KBM-7 (cell line): ENCODE measurements around the gene EPB41L4B.
A peak's percentile ranks its signal among the peaks of the same experiment; 100 is the strongest.
"Not testable (repeated sequence)": the region's sequence is repeated elsewhere in the genome, so short reads cannot be mapped to it uniquely, and the experiment has no call there.

Source experiments
- DNase-seq: peaks from one replicate; pipeline ENCODE4 v3.0.0-alpha.2; 2015
- in situ Hi-C: fragments of 300-500 bp; cut with MboI; formaldehyde crosslinking; loops from 2 replicates; pipeline ENCODE4 v1.14.3; 2020; ENCODE audit warnings: low sequenced_read_pairs, low pct_unique_long_range_greater_than_20kb, mixed read lengths

EPB41L4B gene

DNA sequence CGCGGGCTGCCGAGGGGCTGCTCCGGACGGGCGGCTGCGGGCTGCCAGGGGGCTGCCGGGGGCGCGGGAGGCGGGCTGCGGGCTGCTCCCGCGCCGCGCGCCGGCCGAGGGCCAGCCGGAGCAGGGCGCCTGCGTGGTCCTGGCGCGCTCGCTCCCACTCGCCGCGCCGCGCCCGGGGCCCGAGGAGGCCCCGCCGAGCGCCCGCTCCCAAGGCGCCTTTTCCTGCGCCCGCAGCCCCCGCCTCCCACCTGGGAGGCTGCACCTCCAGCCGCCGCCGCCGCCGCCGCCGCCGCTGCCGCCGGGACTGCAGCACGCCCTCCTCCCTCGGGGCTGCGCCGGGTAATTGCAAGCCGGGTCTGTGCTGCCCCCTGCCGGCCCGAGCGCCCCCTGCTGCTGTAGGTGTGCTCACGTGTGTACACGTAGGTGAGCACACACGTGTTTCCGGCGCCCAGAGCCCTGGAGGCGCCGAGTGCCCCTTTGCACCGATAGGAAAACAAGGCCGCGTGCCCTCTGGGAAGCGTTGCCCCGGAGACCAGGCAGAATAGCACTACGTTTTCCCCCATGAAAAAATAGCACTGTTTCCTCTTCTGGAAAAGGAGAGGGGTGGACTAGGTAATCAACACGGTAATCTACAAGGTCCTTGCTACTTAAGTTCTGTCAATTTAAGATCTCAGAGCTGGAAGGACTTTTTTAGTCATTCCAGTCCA, at the start of gene EPB41L4B:
TSS of gene EPB41L4B (minus strand) at position 318 of the 707 bp plus-strand sequence. CDS start 613 bp downstream, outside the sequence.
- in situ Hi-C loops: no loop called here
- peak; percentile 82 for DNase-seq

DNA sequence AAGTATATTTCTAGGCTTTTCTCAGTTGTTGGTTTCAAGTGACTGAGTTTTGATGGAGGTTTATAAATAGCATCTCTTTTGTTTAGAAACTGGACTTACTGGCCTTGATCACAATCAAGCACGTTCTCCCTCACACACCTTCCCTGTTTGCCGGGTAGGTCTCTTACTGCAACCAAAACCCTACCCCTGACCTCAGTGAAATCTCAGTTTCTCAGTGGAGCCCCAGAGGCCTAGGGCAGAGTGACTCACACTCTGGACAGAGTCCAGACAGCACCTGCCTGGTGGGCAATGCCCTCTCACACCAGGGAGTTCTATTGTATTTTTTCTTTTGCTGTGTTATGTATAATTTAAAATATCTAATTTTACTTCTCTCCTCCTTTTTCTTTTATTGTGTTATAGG, 48.4 kb upstream of the EPB41L4B start:
- in situ Hi-C loops: no loop called here
- DNase-seq: no peak

GRCh38 chr9:109360771-109361170, 39.9 kb upstream of the EPB41L4B start:
- no peak for DNase-seq
- in situ Hi-C loops: no loop called here

DNA sequence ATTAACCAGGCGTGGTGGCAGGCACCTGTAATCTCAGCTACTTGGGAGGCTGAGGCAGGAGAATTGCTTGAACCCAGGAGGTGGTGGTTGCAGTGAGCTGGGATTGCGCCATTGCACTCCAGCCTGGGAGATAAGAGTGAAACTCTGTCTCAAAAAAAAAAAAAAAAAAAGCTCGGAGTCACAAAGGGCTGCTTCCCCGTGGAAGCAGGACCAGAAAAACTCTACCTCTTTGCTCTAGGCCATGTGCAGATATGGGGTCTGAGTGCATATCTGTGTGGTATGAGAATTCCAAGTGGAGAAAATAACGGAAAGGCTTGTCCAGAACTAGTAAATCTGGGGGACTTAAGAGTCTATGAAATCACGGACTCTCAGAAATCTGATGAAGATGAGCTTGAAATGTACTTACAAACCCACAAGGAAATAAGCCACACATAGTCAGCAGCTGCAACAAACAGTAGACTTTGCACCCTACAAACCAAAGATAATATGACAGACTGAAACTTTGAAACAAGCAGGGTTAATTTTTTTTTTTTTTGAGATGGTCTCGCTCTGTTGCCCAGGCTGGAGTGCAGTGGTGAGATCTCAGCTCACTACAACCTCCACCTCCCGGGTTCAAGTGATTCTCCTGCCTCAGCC, 38.2 kb upstream of the EPB41L4B start:
- in situ Hi-C loops, DNase-seq: not testable (repeated sequence)

DNA sequence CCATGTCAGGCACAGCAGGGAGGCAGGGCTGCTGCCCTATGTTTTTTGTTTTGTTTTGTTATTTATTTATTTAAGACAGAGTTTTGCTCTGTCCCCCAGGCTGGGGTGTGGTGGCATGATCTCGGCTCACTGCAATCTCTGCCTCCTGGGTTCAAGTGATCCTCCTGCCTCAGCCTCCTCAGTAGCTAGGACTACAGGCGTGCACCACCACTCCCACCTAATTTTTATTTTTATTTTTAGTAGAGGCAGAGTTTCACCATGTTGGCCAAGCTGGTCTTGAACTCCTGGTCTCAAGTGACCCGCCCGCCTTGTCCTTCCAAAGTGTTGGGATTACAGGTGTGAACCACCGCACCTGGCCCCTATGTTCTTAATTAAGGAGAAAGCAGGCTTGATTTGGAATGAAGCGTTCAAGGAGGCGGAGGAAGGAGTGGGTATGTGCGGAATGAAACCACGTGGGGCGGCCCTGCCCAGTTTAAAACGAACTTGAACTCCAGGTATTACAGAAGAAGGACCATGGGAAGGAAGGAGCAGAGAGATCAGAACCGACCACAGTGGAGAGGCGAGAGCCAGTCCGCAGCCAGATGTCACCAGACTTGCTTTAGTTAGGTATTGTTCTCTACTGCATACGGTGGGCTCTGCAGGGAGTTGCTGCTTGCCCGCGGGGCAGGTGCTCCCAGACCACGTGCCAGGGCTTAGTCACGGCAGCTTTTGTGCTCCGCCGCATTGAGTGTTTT, 34.9 kb upstream of the EPB41L4B start:
- in situ Hi-C loops: no loop called here
- DNase-seq: no peak

DNA sequence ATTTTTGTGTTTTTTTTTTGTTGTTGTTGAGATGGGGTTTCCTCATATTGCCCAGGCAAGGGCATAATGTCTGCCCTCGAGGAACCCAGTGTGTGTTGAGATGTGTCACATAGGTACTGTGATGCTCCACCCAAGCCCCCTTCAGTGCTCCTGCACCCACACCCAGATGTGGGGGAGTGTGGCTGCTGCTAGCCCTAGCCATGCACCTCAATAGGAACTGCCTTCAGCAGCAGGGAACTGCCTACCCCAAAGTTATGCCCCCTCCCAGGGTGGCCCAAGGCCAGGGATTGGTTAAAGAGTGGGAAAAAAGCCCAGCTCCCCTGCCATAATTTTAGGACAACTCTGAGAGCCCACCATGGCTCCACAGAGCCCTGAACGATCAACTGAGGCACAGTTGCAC, 33.3 kb upstream of the EPB41L4B start:
- DNase-seq: no peak
- in situ Hi-C loops: no loop called here

GRCh38 chr9:109351032-109351431, 30.2 kb upstream of the EPB41L4B start:
- in situ Hi-C loops: no loop called here
- no peak for DNase-seq

DNA sequence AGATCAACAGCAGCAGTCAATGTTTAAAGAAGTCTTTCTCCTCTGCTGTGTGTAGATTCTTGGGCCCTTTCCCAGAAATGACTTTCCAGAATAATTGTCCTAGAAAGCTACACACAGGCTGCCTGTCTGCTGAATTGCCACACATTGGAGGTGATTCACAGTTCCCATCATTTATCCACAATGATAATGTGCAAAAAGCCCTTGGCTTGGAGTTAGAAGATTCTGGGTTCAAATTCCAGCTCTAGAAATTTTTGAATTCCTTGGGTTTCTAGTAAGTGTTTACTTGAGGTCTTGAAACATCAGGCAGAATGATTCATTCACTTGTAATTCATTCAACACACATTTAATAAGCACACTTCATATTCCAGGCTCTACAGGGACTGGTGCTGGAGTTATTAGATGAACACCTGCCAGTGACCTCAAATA, 28.6 kb upstream of the EPB41L4B start:
- in situ Hi-C loops: no loop called here
- DNase-seq: no peak

GRCh38 chr9:109346904-109347303, 26.0 kb upstream of the EPB41L4B start:
- in situ Hi-C loops: no loop called here
- DNase-seq: no peak

DNA sequence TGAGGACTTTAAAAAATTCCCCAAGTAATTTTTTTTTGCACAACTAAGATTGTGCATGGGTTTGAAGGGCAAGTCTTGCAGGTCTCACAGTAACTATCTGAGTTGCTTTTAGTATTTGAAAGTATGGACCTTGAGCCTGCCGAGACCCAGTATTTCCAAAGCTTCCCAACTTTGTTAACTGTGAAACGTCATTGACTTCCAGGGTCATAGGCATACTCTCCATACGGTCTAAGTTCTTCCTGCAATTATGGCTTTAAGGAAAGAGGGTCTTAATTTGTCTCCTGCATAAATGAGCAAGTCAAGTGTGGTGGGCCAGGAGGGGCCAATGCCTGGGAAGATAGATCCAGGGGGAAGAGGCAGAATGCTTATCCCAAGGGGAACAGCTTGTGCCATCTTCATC, 24.0 kb upstream of the EPB41L4B start:
- no peak for DNase-seq
- in situ Hi-C loops: no loop called here

GRCh38 chr9:109342878-109343277, 22.0 kb upstream of the EPB41L4B start:
- in situ Hi-C loops: no loop called here
- no peak for DNase-seq

- in situ Hi-C loops: no loop called here
- no peak for DNase-seq
Measured at GRCh38 chr9:109341561-109341960, 20.7 kb upstream of the EPB41L4B start.

- in situ Hi-C loops, DNase-seq: not testable (repeated sequence)
Measured at GRCh38 chr9:109340979-109341378, 20.1 kb upstream of the EPB41L4B start.

GRCh38 chr9:109336409-109336808, 15.6 kb upstream of the EPB41L4B start:
- in situ Hi-C loops: no loop called here
- DNase-seq: no peak

GRCh38 chr9:109335929-109336328, 15.1 kb upstream of the EPB41L4B start:
- in situ Hi-C loops: no loop called here

DNA sequence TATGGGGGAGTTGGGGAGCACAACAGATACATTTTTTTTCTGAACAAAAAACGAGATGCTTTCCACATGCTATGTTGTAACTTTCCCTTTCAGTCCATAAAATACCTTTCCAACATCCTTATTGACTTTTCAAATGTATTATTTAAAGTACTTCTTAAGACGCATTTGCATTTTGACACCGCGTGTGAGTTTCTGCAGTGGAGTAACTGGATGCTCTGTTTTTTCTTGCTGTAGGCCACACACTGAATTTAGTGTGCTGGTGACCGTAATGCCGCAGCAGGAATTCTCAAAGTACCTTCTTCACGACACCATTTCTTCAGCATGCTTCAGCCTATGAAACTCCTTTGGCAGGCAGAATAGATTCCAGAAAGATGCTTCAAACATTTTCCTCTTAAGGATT, 14.3 kb upstream of the EPB41L4B start:
- no peak for DNase-seq
- in situ Hi-C loops: no loop called here

More at GRCh38 chr9:109335929-109336328, 15.1 kb upstream of the EPB41L4B start:
- no peak for DNase-seq

DNA sequence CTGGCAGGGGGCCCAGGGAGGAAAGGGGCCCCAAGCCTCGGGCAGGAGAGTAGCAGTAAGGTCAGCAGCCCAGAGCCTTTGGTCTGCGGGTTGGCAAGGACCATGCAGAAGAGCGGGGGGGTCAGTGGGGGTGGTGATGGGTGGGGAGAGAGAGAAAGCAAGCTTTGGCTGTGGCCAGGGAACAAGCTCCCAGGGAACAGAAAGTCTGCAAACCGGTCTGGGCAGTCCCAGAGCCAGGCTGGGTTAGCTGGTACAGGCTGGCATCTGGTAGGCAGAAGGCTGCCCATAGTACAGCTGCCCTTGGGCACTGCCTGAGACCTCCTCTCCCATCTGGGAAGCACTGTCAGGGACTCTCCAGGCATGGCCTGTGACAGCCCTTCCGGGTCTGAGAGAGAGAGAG, 10.5 kb upstream of the EPB41L4B start:
- in situ Hi-C loops: no loop called here
- DNase-seq: no peak

DNA sequence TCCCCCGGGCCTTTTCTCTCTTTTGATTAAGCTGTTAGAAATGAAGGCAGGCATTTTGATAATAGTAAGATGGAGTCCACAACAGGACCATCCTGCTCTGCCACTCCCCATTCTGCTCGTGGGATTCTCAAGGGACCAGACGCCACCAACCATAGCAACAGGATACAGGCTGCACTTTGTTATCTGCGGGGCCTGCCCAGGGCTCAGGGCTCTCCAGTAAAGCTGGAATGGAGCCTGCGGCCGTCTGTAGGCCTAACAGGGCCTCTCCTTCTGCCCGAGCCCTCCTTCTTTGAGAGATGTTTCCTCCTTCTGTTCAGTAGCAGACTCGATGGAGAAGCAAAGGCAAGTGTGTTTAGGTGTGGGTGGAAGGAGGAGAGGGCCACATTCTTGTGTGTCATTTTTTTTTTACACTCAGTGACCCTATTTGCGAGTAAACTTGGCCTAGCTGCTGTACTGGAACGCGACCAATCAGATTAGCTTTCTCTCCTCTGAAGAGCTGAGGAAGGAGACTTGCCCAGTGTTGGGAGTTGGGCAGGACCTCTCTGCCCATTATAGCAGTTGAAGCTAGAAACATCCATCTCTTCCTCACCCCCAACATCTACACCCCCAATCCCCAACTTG, 8.9 kb upstream of the EPB41L4B start:
- DNase-seq: no peak
- in situ Hi-C loops: no loop called here

DNA sequence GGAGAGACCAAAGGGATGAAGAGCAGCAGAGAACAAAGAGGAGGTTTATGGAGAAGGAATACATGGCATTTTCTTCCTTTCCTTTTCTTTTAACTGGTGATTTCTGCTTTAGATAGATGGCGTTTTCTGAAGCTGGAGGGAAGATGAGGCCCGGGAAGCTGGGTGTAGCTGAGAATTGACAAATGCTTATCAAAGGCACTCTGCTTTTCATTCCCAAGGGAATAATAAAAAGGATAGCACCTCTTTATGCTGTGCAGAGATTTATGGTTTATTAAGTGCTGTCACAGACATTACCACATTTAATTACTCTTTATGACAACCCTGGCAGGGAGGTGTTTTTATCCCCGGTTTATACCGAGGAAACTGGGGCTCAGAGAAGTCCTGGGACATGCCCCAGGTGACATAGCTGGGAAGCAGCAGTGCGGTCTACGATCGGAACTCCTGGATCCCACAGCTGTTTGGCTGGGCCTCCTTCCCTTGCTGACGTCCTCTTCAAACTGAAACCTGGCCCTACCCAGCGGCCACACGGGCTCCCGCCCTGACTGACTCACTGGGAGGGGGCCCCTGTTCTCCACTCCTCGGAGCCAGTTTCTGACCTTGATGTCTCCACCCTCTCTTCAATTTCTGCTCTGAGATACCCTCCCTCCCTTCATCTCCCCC, 8.2 kb upstream of the EPB41L4B start:
- in situ Hi-C loops: no loop called here
- DNase-seq: no peak
